Pancreas (tissue), 10 donors: Measurements from ENCODE around the gene UBXN1. TPM values are rescaled to one million over a fixed set of nuclear protein-coding genes. Genes with fewer than 3 reads are reported as not detected.

Experiments
- ATAC-seq, 4 donors: fragments of 200-7000 bp; cut with Tn5 transposase; one replicate each; pipeline versions ENCODE4 v1.8.0 to v1.9.1; 2020; ENCODE audit warnings: mild to moderate bottlenecking in 4 of 4, moderate library complexity in 4 of 4
- DNase-seq, 6 donors: peaks; one replicate each; pipeline ENCODE4 v3.0.0-alpha.2; 2020
- FAIRE-seq: peaks from 2 replicates; lab custom pipeline; 2012; peaks lifted over from hg19 to GRCh38; lab: Jason Lieb, UNC
- H3K27ac ChIP-seq, 4 donors: fragments of 200-600 bp; sonication (generic); 1 replicate in 3 of 4; 2 replicates in 1 of 4; pipeline versions ENCODE4 v1.5.0 to v1.8.0; 2020
- H3K27me3 ChIP-seq, 4 donors: fragments of 200-600 bp; one replicate each; pipeline ENCODE4 v1.8.0; 2021
- H3K36me3 ChIP-seq, 3 donors: fragments of 200-600 bp; sonication (generic) in 1 of 3; one replicate each; pipeline versions ENCODE4 v1.5.0 to v1.8.0; 2020 to 2021
- H3K4me1 ChIP-seq, 3 donors: fragments of 200-600 bp; one replicate each; pipeline ENCODE4 v1.8.0; 2021
- H3K4me3 ChIP-seq, 4 donors: fragments of 200-600 bp; sonication (generic) in 2 of 4; one replicate each; pipeline versions ENCODE4 v1.5.0 to v1.8.0; 2020 to 2021
- H3K9me3 ChIP-seq, 4 donors: fragments of 200-600 bp; one replicate each; pipeline ENCODE4 v1.8.0; 2021
- CTCF ChIP-seq, 4 donors: fragments of 200-600 bp; sonication (generic) in 3 of 4; IDR thresholded peaks; one replicate each; pipeline versions ENCODE4 v1.5.0 to v1.8.0; 2021; ENCODE audit warnings: antibody characterized with exemption in 4 of 4
- WGBS, 2 donors: extraction: QIAGEN DNeasy Blood & Tissue Kit; methylation state at CpG; one replicate each; pipeline ENCODE4 v1.1.7; 2013; 5-methylcytosine and 5-hydroxymethylcytosine counted together
- intact Hi-C, 3 donors: fragments of 100-400 bp; cut with DNase I; formaldehyde crosslinking; loops; one replicate each; pipeline versions ENCODE4 v1.11.1 to v1.14.2; 2022
- polyA plus RNA-seq, 2 donors: library from polyadenylated mRNA; stranded (reverse); fragments of 200-250 nt; gene quantifications; one replicate each; pipeline ENCODE4 v1.2.3, GENCODE V29; 2013
- total RNA-seq, 6 donors: library from RNA; stranded (reverse); fragmentation: NEBNext Ultra II Directional in 4 of 6; extraction: Animal tissue kit (Norgen Biotek cat#: 25700) in 4 of 6; gene quantifications; one replicate each; pipeline versions ENCODE4 v1.2.1 to v1.2.4, GENCODE V29; 2021 to 2023
- donor health status: healthy with polysubstance abuse.
- donor health status: DM: no; HTN: no; CAD: no; lungs with moderate emphysema.
- donor health status: DM: no; HTN: no; CAD: no.
- donor health status: control.
- donor health status: control.
- donor health status: Bipolar disorder and iron deficiency.
- donor health status: DM: yes; HTN: yes; CAD: no.
- donor health status: DM: no; HTN: no; CAD: no.
- donor health status: DM: no; HTN: no; CAD: no.
- donor health status: DM: yes; HTN: yes; CAD: no.

Gene UBXN1
- total and polyA plus RNA-seq, 8 donors: 37.7 to 104 (median 60.0) TPM

DNA sequence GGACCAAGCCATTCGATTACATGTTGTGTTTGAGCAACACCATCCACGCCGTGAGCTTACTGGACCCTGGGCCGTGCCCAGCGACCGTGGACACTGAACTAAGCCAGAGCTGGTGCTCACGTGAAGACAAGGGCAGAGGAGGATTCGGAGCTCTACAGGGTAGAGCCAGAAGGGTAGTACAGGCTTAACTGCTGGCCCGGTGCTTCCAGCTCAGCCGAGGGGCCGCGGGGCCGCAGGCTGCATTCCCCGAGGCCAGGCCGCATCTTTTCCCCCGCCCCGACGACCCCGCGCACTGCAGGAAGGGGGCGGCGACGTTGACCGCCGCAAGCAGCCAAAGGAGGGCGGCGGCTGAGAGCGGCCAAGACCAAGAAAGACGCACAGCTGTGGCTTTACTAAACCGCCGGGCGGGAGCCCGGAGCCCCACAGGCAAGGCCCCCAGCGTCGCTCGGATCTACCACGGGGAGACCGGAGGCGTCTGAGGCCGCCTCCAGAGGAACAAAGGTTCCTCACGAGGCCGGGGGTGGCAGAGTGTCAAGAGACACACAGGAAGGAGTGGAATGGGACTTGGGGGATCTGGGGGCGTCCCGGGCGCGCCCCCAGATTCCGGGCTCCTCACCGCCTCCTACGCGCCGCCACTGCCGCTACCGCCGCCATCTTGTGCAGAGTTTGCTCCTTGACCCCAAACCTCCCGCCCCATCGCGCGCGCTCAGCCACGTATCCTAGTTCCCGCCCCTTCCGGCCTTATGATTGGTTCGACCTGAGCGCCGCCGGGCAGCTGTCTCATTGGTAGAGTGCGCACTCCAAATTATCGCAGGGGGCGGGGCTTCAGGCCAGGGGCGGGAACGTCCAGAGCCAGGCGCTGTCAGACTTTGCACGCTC lies 32.7 kb downstream of the UBXN1 start, which contains the start of gene GANAB:
Gene GANAB, minus strand, starts transcription at position 668 of the 879 bp plus-strand sequence. Its CDS starts 14 bp downstream, at position 654.
- DNase-seq (peak; percentile 99), FAIRE-seq (peak; percentile 77), ATAC-seq (peak; percentile 97 to 99 (median 98))
- intact Hi-C loops: no loop called here
- WGBS, 2 donors: 0 to 1% methylated on average over 67 to 73 of the region's 73 CpGs
- H3K36me3 ChIP-seq: peaks cover 0 to 14% (median 3%) of the 10 kb centered on the region in 3 donors
- peaks cover 6 to 13% (median 8%) of the 10 kb centered on the region in 3 donors for H3K4me1 ChIP-seq
- peak within 1 kb of the TSS; percentile 82 to 98 (median 92) for H3K4me3 ChIP-seq
- no peaks in the 10 kb centered on the region for H3K27me3 ChIP-seq
- peak within 1 kb of the TSS; percentile 75 to 87 (median 84) for H3K27ac ChIP-seq
- H3K9me3 ChIP-seq: no peaks in the 10 kb centered on the region
- TF ChIP-seq CTCF (IDR thresholded peaks at IDR 0.05): no peak

GRCh38 chr11:62645671-62645945 lies 33.3 kb downstream of the UBXN1 start:
- no peak for TF ChIP-seq CTCF (IDR thresholded peaks at IDR 0.05)
- ATAC-seq: no peak

DNA sequence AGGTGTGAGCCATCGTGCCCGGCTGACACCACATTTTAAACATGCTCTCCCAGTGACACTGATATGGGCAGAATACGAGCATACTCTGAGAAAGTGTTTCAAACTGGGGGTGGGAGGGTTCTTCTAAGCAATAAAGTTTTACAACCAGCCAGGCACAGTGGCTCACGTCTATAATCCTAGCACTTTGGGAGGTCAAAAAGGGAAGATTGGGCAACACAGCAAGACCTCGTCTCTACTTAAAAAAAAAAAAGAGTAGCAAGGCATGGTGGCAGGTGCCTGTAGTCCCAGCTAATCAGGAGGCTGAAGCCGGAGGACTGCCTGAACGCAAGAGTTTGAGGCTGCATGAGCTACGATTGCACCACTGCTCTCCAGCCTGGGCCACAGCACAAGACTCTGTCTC lies 34.7 kb downstream of the UBXN1 start:
- intact Hi-C loops: no loop called here
- DNase-seq (no peak), ATAC-seq (no peak), FAIRE-seq (no peak)
- Histone ChIP-seq H3K27me3 (no peaks in the 10 kb centered on the region), H3K36me3 (peaks cover 0 to 8% (median under 1%) of the 10 kb centered on the region in 3 donors), H3K9me3 (no peaks in the 10 kb centered on the region), H3K4me3 (no peak overlapping the region), H3K27ac (no peak overlapping the region), H3K4me1 (peaks cover 6 to 13% (median 8%) of the 10 kb centered on the region in 3 donors)
- TF ChIP-seq CTCF (IDR thresholded peaks at IDR 0.05): no peak
- WGBS, 2 donors: 83 to 89% methylated on average over 8 of the region's 8 CpGs

More at GRCh38 chr11:62645671-62645945, 33.3 kb downstream of the UBXN1 start:
- 6 to 9% methylated on average over 11 of the region's 11 CpGs for WGBS, 2 donors
- H3K27me3 ChIP-seq: no peaks in the 10 kb centered on the region
- no peaks in the 10 kb centered on the region for H3K9me3 ChIP-seq
- peak overlapping the region; percentile 82 to 98 (median 92) for H3K4me3 ChIP-seq
- H3K4me1 ChIP-seq: peaks cover 6 to 13% (median 8%) of the 10 kb centered on the region in 3 donors
- peak overlapping the region in 2 of 4 donors; percentile 81 to 87 for H3K27ac ChIP-seq
- peaks cover 0 to 14% (median 3%) of the 10 kb centered on the region in 3 donors for H3K36me3 ChIP-seq
- FAIRE-seq (no peak), DNase-seq (no peak)
- intact Hi-C loops: no loop called here

- Histone ChIP-seq H3K27me3 (no peaks in the 10 kb centered on the region), H3K4me3 (no peak overlapping the region), H3K4me1 (no peaks in the 10 kb centered on the region), H3K9me3 (no peaks in the 10 kb centered on the region), H3K27ac (no peak overlapping the region), H3K36me3 (peaks cover 3 to 93% (median 45%) of the 10 kb centered on the region in 3 donors)
- ATAC-seq: peak in 1 of 4 donors; percentile 28
- 65 to 71% methylated on average over 6 of the region's 6 CpGs for WGBS, 2 donors
- TF ChIP-seq CTCF (IDR thresholded peaks at IDR 0.05): no peak
- intact Hi-C loops: no loop called here
- FAIRE-seq: no peak
- DNase-seq: no peak
These were observed 46.4 kb downstream of the UBXN1 start for GRCh38 chr11:62632492-62632891.

GRCh38 chr11:62627713-62628112 lies 51.2 kb downstream of the UBXN1 start:
- ATAC-seq (no peak), FAIRE-seq (no peak)

More at GRCh38 chr11:62627713-62628112, 51.2 kb downstream of the UBXN1 start:
- no peak overlapping the region for H3K4me3 ChIP-seq
- peaks cover 8 to 69% (median 44%) of the 10 kb centered on the region in 3 donors for H3K36me3 ChIP-seq
- no peak overlapping the region for H3K27ac ChIP-seq
- intact Hi-C loops: no loop called here
- H3K9me3 ChIP-seq: no peaks in the 10 kb centered on the region
- DNase-seq: no peak
- no peaks in the 10 kb centered on the region for H3K27me3 ChIP-seq
- H3K4me1 ChIP-seq: no peaks in the 10 kb centered on the region
- no peak for TF ChIP-seq CTCF (IDR thresholded peaks at IDR 0.05)
- WGBS, 2 donors: 89 to 93% methylated on average over 3 of the region's 3 CpGs
